ENCODE data around the gene EPHA3. TPM values are rescaled to one million over a fixed set of nuclear protein-coding genes. Genes with fewer than 3 reads are reported as not detected.
A peak's percentile ranks its signal among the peaks of the same experiment; 100 is the strongest.

Gene EPHA3
- total and polyA plus RNA-seq, 12 donors = 1.3 to 7.5 (median 4.4) TPM

GRCh38 chr3:89395996-89396395, 288.6 kb downstream of the EPHA3 start:
- ATAC-seq (peak in 2 of 8 donors; percentile 19 to 31), DNase-seq (no peak)
- peaks cover 0 to 15% (median 0%) of the 10 kb centered on the region in 9 donors for H3K4me1 ChIP-seq
- H3K27me3 ChIP-seq = no peaks in the 10 kb centered on the region
- no peaks in the 10 kb centered on the region for H3K36me3 ChIP-seq
- H3K9me3 ChIP-seq = peaks cover 0 to 8% (median 0%) of the 10 kb centered on the region in 11 donors
- H3K4me3 ChIP-seq = no peak overlapping the region
- TF ChIP-seq, protein P1, sequence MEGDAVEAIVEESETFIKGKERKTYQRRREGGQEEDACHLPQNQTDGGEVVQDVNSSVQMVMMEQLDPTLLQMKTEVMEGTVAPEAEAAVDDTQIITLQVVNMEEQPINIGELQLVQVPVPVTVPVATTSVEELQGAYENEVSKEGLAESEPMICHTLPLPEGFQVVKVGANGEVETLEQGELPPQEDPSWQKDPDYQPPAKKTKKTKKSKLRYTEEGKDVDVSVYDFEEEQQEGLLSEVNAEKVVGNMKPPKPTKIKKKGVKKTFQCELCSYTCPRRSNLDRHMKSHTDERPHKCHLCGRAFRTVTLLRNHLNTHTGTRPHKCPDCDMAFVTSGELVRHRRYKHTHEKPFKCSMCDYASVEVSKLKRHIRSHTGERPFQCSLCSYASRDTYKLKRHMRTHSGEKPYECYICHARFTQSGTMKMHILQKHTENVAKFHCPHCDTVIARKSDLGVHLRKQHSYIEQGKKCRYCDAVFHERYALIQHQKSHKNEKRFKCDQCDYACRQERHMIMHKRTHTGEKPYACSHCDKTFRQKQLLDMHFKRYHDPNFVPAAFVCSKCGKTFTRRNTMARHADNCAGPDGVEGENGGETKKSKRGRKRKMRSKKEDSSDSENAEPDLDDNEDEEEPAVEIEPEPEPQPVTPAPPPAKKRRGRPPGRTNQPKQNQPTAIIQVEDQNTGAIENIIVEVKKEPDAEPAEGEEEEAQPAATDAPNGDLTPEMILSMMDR (IDR thresholded peaks at IDR 0.05) = no peak
- intact Hi-C loops (cut with DNase I) = no loop called here
- no peak overlapping the region for H3K27ac ChIP-seq

DNA sequence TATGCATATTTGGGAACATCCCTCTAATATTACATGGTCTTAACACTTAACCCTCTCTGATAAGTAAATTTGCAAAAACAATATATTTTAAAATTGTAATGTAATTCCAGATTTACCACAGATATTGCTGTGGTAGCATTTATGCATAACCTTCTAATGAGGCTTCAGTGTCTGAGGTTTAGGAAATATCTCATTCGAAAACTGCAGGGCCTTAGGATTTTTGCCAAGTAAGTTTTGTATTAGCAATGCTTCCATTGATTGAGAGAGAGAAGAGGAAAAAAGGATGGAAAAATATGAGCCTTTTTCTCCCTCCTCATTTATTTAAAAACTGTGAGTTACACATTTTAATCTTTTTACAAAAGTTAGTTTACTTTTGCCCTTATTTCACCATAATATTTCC, 294.6 kb downstream of the EPHA3 start:
- ATAC-seq = no peak

GRCh38 chr3:89405176-89405575, 297.8 kb downstream of the EPHA3 start:
- intact Hi-C loops (cut with DNase I) = no loop called here
- TF ChIP-seq, protein P1 (IDR thresholded peaks at IDR 0.05) = no peak
- Histone ChIP-seq H3K27me3 (no peaks in the 10 kb centered on the region), H3K4me1 (no peaks in the 10 kb centered on the region), H3K9me3 (no peaks in the 10 kb centered on the region), H3K36me3 (no peaks in the 10 kb centered on the region), H3K27ac (no peak overlapping the region), H3K4me3 (no peak overlapping the region)
- no peak for ATAC-seq
- DNase-seq = no peak
- 73 to 84% methylated on average over 1 of the region's 1 CpG for WGBS, 2 donors

More for the DNA sequence above, 294.6 kb downstream of the EPHA3 start:
- Histone ChIP-seq H3K27me3 (no peaks in the 10 kb centered on the region), H3K9me3 (no peaks in the 10 kb centered on the region), H3K36me3 (no peaks in the 10 kb centered on the region), H3K4me3 (no peak overlapping the region), H3K27ac (no peak overlapping the region), H3K4me1 (no peaks in the 10 kb centered on the region)
- 70 to 77% methylated on average over 1 of the region's 1 CpG for WGBS, 2 donors
- intact Hi-C loops (cut with DNase I) = no loop called here
- TF ChIP-seq, protein P1 (IDR thresholded peaks at IDR 0.05) = no peak
- no peak for DNase-seq

GRCh38 chr3:89405593-89405992, 298.2 kb downstream of the EPHA3 start:
- Histone ChIP-seq H3K4me1 (no peaks in the 10 kb centered on the region), H3K9me3 (no peaks in the 10 kb centered on the region), H3K4me3 (no peak overlapping the region), H3K36me3 (no peaks in the 10 kb centered on the region), H3K27ac (no peak overlapping the region), H3K27me3 (no peaks in the 10 kb centered on the region)
- DNase-seq (no peak), ATAC-seq (no peak)
- WGBS, 2 donors = 90 to 94% methylated on average over 2 of the region's 2 CpGs
- TF ChIP-seq, protein P1 (IDR thresholded peaks at IDR 0.05) = no peak
- intact Hi-C loops (cut with DNase I) = no loop called here
